SK-N-SH treated with all-trans-retinoic acid at 6 μM for 48 hours (cell line): ENCODE results near the gene TMEM187.

Experiments
- ATAC-seq: fragments of 200-7000 bp; cut with Tn5 transposase; 3 replicates; pipeline ENCODE4 v1.9.1; 2020; ENCODE audit warnings: mild to moderate bottlenecking, moderate library complexity
- ARNTL ChIP-seq: fragments of 450-650 bp; formaldehyde crosslinking; IDR thresholded peaks from 2 replicates; pipeline ENCODE4 v1.5.0; 2020; ENCODE audit warnings: low read depth, mild to moderate bottlenecking, moderate library complexity, borderline replicate concordance
- BACH2 ChIP-seq: fragments of 250-450 bp; sonication (Bioruptor Pico); IDR thresholded peaks from 2 replicates; pipeline ENCODE4 v1.9.0; 2021; ENCODE audit warnings: mild to moderate bottlenecking, borderline replicate concordance
- CREB5 ChIP-seq: fragments of 250-450 bp; sonication (Bioruptor Pico); IDR thresholded peaks from 2 replicates; pipeline ENCODE4 v1.5.1; 2020; ENCODE audit warnings: low read depth, mild to moderate bottlenecking, moderate library complexity
- CSDC2 ChIP-seq: fragments of 250-450 bp; sonication (Bioruptor Pico); IDR thresholded peaks from 2 replicates; pipeline ENCODE4 v1.5.0; 2020; ENCODE audit warnings: mild to moderate bottlenecking, moderate library complexity
- CSRNP3 ChIP-seq: fragments of 250-450 bp; sonication (Bioruptor Pico); IDR thresholded peaks from 2 replicates; pipeline ENCODE4 v1.5.1; 2021; ENCODE audit warnings: mild to moderate bottlenecking, moderate library complexity
- ESRRG ChIP-seq: fragments of 250-450 bp; sonication (Bioruptor Pico); IDR thresholded peaks from 2 replicates; pipeline ENCODE4 v1.6.1; 2021; ENCODE audit warnings: mild to moderate bottlenecking
- GLIS3 ChIP-seq: fragments of 250-450 bp; sonication (Bioruptor Pico); IDR thresholded peaks from 2 replicates; pipeline ENCODE4 v1.5.0; 2020; ENCODE audit warnings: mild to moderate bottlenecking, moderate library complexity
- ISL1 ChIP-seq: fragments of 250-450 bp; sonication (Bioruptor Pico); IDR thresholded peaks from 2 replicates; pipeline ENCODE4 v2.1.2; 2022; ENCODE audit warnings: mild to moderate bottlenecking, moderate library complexity
- OSR1 ChIP-seq: fragments of 250-450 bp; sonication (Bioruptor Pico); IDR thresholded peaks from 2 replicates; pipeline ENCODE4 v1.8.0; 2022; ENCODE audit warnings: moderate library complexity, mild to moderate bottlenecking, inconsistent platforms
- PATZ1 ChIP-seq: fragments of 250-450 bp; sonication (Bioruptor Pico); IDR thresholded peaks from 2 replicates; pipeline ENCODE4 v1.8.0; 2020; ENCODE audit warnings: mild to moderate bottlenecking, moderate library complexity, borderline replicate concordance
- POU6F1 ChIP-seq: fragments of 250-450 bp; sonication (Bioruptor Pico); IDR thresholded peaks from 2 replicates; pipeline ENCODE4 v1.8.0; 2021; ENCODE audit warnings: low read depth, mild to moderate bottlenecking, moderate library complexity, borderline replicate concordance
- PPARA ChIP-seq: fragments of 250-450 bp; sonication (Bioruptor Pico); IDR thresholded peaks from 2 replicates; pipeline ENCODE4 v1.5.0; 2020; ENCODE audit warnings: mild to moderate bottlenecking, borderline replicate concordance
- SNAI2 ChIP-seq: fragments of 250-450 bp; sonication (Bioruptor Pico); IDR thresholded peaks from 2 replicates; pipeline ENCODE4 v1.5.0; 2020; ENCODE audit warnings: mild to moderate bottlenecking, moderate library complexity
- TCF4 ChIP-seq: fragments of 250-450 bp; sonication (Bioruptor Pico); IDR thresholded peaks from 2 replicates; pipeline ENCODE4 v1.8.0; 2021; ENCODE audit warnings: mild to moderate bottlenecking, moderate library complexity, borderline replicate concordance
- TOX ChIP-seq: fragments of 250-450 bp; sonication (Bioruptor Pico); IDR thresholded peaks from 2 replicates; pipeline ENCODE4 v1.8.0; 2021; ENCODE audit warnings: mild to moderate bottlenecking, moderate library complexity, borderline replicate concordance
- TSHZ2 ChIP-seq: fragments of 250-450 bp; sonication (Bioruptor Pico); IDR thresholded peaks from 2 replicates; pipeline ENCODE4 v1.5.0; 2020; ENCODE audit warnings: mild to moderate bottlenecking, moderate library complexity
- ZC3H10 ChIP-seq: fragments of 250-450 bp; sonication (Bioruptor Pico); IDR thresholded peaks from 2 replicates; pipeline ENCODE4 v1.5.1; 2021; ENCODE audit warnings: mild to moderate bottlenecking, moderate library complexity
- ZFP3 ChIP-seq: fragments of 250-450 bp; sonication (Bioruptor Pico); IDR thresholded peaks from 2 replicates; pipeline ENCODE4 v1.5.0; 2020; ENCODE audit warnings: mild to moderate bottlenecking, moderate library complexity
- ZNF565 ChIP-seq: fragments of 450-650 bp; formaldehyde crosslinking; conservative IDR thresholded peaks from 2 replicates; pipeline ENCODE4 v1.5.0; 2020; ENCODE audit warnings: low read depth, mild to moderate bottlenecking, moderate library complexity
- ZNF70 ChIP-seq: fragments of 450-650 bp; formaldehyde crosslinking; IDR thresholded peaks from 2 replicates; pipeline ENCODE4 v1.5.0; 2020; ENCODE audit warnings: mild to moderate bottlenecking, moderate library complexity
- ZNF8 ChIP-seq: fragments of 450-650 bp; formaldehyde crosslinking; IDR thresholded peaks from 2 replicates; pipeline ENCODE4 v1.5.0; 2020; ENCODE audit warnings: mild to moderate bottlenecking, moderate library complexity

The TMEM187 gene

GRCh38 chrX:154018518-154019060 is 46.0 kb downstream of the TMEM187 start (continued):
- TF ChIP-seq ESRRG (CRISPR knock-in tag) (no peak), CSRNP3 (CRISPR knock-in tag) (no peak)
- TF ChIP-seq, all 23 proteins: peak for 0

- no peak for TF ChIP-seq CSDC2 (CRISPR knock-in tag)
- ATAC-seq, result no peak
Measured at GRCh38 chrX:154019061-154019621, 46.6 kb downstream of the TMEM187 start.

GRCh38 chrX:154019633-154020528 is 47.3 kb downstream of the TMEM187 start, which contains the start of gene IRAK1:
Gene IRAK1, minus strand, starts transcription at chrX:154019902. Its CDS starts 90 bp downstream, at chrX:154019812.
- TF ChIP-seq CSRNP3 (CRISPR knock-in tag), result no peak
- TF ChIP-seq TOX (CRISPR knock-in tag), result no peak
- no peak for TF ChIP-seq CSDC2 (CRISPR knock-in tag)
- no peak for TF ChIP-seq ZFP3 (CRISPR knock-in tag)
- TF ChIP-seq CREB5, result no peak
- TF ChIP-seq ISL1 (CRISPR knock-in tag), result no peak
- ATAC-seq, result peak; percentile 50

- ATAC-seq, result peak; percentile 3; the same call in 2 of the 3 replicates
- TF ChIP-seq ZNF565 (no peak), CSRNP3 (CRISPR knock-in tag) (no peak), PATZ1 (CRISPR knock-in tag) (no peak), BACH2 (CRISPR knock-in tag) (no peak), POU6F1 (CRISPR knock-in tag) (no peak), ZC3H10 (CRISPR knock-in tag) (no peak), SNAI2 (no peak), TCF4 (no peak), ESRRG (CRISPR knock-in tag) (no peak), ARNTL (CRISPR knock-in tag) (no peak), OSR1 (no peak), TSHZ2 (CRISPR knock-in tag) (no peak), ISL1 (CRISPR knock-in tag) (no peak), GLIS3 (CRISPR knock-in tag) (no peak), ZNF8 (CRISPR knock-in tag) (no peak), ZFP3 (CRISPR knock-in tag) (no peak), PPARA (no peak), TOX (CRISPR knock-in tag) (no peak), ZNF70 (CRISPR knock-in tag) (no peak)
Measured at GRCh38 chrX:154020536-154021115, 48.1 kb downstream of the TMEM187 start.
